ENCODE data around the gene GNG5. TPM values are rescaled to one million over a fixed set of nuclear protein-coding genes. Genes with fewer than 3 reads are reported as not detected.
"Not testable (repeated sequence)": the region's sequence is repeated elsewhere in the genome, so short reads cannot be mapped to it uniquely, and the experiment has no call there.

Gene GNG5
- total RNA-seq, 1 donor from 2014 or later: 93.6 TPM

- no peak for DNase-seq (ENCODE audit: low read depth)
- TF ChIP-seq CTCF (IDR thresholded peaks at IDR 0.05; ENCODE audit: insufficient read depth, low read length, poor library complexity, severe bottlenecking): no peak
- no peaks in the 10 kb centered on the region for H3K36me3 ChIP-seq (ENCODE audit: control insufficient read depth, insufficient read depth, low read length)
- H3K27me3 ChIP-seq (ENCODE audit: control insufficient read depth, insufficient read depth, low read length): no peaks in the 10 kb centered on the region
- H3K4me3 ChIP-seq (ENCODE audit: low read depth, low read length): no peak overlapping the region
Measured at GRCh38 chr1:84462118-84462517, 44.3 kb downstream of the GNG5 start.

- Histone ChIP-seq H3K36me3 (ENCODE audit: control insufficient read depth, insufficient read depth, low read length) (no peaks in the 10 kb centered on the region), H3K4me3 (ENCODE audit: low read depth, low read length) (no peak overlapping the region), H3K27me3 (ENCODE audit: control insufficient read depth, insufficient read depth, low read length) (no peaks in the 10 kb centered on the region)
- no peak for DNase-seq (ENCODE audit: low read depth)
- no peak for TF ChIP-seq CTCF (IDR thresholded peaks at IDR 0.05; ENCODE audit: insufficient read depth, low read length, poor library complexity, severe bottlenecking)
Measured at GRCh38 chr1:84452436-84452835, 53.9 kb downstream of the GNG5 start.

GRCh38 chr1:84450910-84451309, 55.5 kb downstream of the GNG5 start:
- H3K4me3 ChIP-seq (ENCODE audit: low read depth, low read length): no peak overlapping the region
- H3K36me3 ChIP-seq (ENCODE audit: control insufficient read depth, insufficient read depth, low read length): no peaks in the 10 kb centered on the region
- H3K27me3 ChIP-seq (ENCODE audit: control insufficient read depth, insufficient read depth, low read length): no peaks in the 10 kb centered on the region
- DNase-seq (ENCODE audit: low read depth): no peak
- no peak for TF ChIP-seq CTCF (IDR thresholded peaks at IDR 0.05; ENCODE audit: insufficient read depth, low read length, poor library complexity, severe bottlenecking)

GRCh38 chr1:84448704-84449103, 57.7 kb downstream of the GNG5 start:
- not testable (repeated sequence) for H3K27me3 ChIP-seq (ENCODE audit: control insufficient read depth, insufficient read depth, low read length); H3K4me3 ChIP-seq (ENCODE audit: low read depth, low read length); DNase-seq (ENCODE audit: low read depth); H3K36me3 ChIP-seq (ENCODE audit: control insufficient read depth, insufficient read depth, low read length)

Other genes starting within 250 kb of the GNG5 start
- gene SAMD13, start 204.9 kb downstream of the GNG5 start, total RNA-seq: 1.2 and 1.9 TPM in 2 replicates
- not detected in 2 replicates for gene DNASE2B, start 108.1 kb downstream of the GNG5 start, total RNA-seq
- 55.7 and 65.4 TPM in 2 replicates for gene RPF1, start 27.3 kb downstream of the GNG5 start, total RNA-seq
- gene SPATA1, start 195 bp downstream of the GNG5 start, total RNA-seq: not detected in 2 replicates
- 9.3 and 9.5 TPM in 2 replicates for gene CTBS, start 67.9 kb upstream of the GNG5 start, total RNA-seq
- gene SSX2IP, start 183.9 kb upstream of the GNG5 start, total RNA-seq: 9.4 and 10.9 TPM in 2 replicates